A549 (cell line): ENCODE results near the gene NELFB. TPM values are rescaled to one million over a fixed set of nuclear protein-coding genes. Genes with fewer than 3 reads are reported as not detected.

Source experiments
- ATAC-seq, 2 experiments: fragments of 200-7000 bp in 1 of 2; fragments of >200 bp in 1 of 2; cut with Nextera tagmentation in 1 of 2; cut with Tn5 transposase in 1 of 2; 3 replicates each; pipeline versions ENCODE4 v1.8.0 to v1.9.1; 2018 to 2020; ENCODE audit warnings: mild to moderate bottlenecking in 1 of 2, moderate library complexity in 1 of 2
- CTCF ChIA-PET: fragments of 300-600 bp; sonication (Branson Sonifier 250); formaldehyde crosslinking; extraction: SDS; loops from one replicate; lab custom pipeline; 2021; ENCODE audit warnings: antibody characterized with exemption, inconsistent platforms; lab: Yijun Ruan, JAX
- POLR2A ChIA-PET: fragments of 350-600 bp; formaldehyde crosslinking; extraction: SDS; loops from one replicate; lab custom pipeline; 2021; ENCODE audit warnings: antibody characterized with exemption, inconsistent platforms; lab: Yijun Ruan, JAX
- DNase-seq, 2 experiments: peaks; one replicate each; pipeline versions ENCODE4 v3.0.0 to v3.0.0-alpha.2; 2011 to 2016; ENCODE audit warnings: low read depth in 1 of 2, low spot score in 1 of 2
- FAIRE-seq: peaks from 2 replicates; lab custom pipeline; 2011; peaks lifted over from hg19 to GRCh38; lab: Jason Lieb, UNC
- H3K27ac ChIP-seq, 2 experiments: fragments of >200 bp; sonication (Bioruptor Twin); formaldehyde crosslinking; 3 replicates each; pipeline ENCODE4 v1.5.1; 2016 to 2017
- H3K4me1 ChIP-seq: fragments of >200 bp; sonication (Bioruptor Twin); formaldehyde crosslinking; 3 replicates; pipeline ENCODE4 v1.6.1; 2016
- H3K4me2 ChIP-seq: fragments of >200 bp; sonication (Bioruptor Twin); formaldehyde crosslinking; 3 replicates; pipeline ENCODE4 v1.6.1; 2016
- H3K4me3 ChIP-seq: fragments of >200 bp; sonication (Bioruptor Twin); formaldehyde crosslinking; 3 replicates; pipeline ENCODE4 v1.5.1; 2016
- H3K9me3 ChIP-seq: fragments of >200 bp; sonication (Bioruptor Twin); formaldehyde crosslinking; 3 replicates; pipeline ENCODE4 v1.6.1; 2016
- CEBPB ChIP-seq, 2 experiments: fragments of >200 bp in 1 of 2; sonication (Bioruptor Twin) in 1 of 2; formaldehyde crosslinking in 1 of 2; IDR thresholded peaks; 2 replicates each; pipeline ENCODE4 v1.6.1; 2012 to 2016
- CHD4 ChIP-seq: fragments of 200-600 bp; sonication (generic); IDR thresholded peaks from 2 replicates; pipeline ENCODE4 v1.6.1; 2016; ENCODE audit warnings: antibody characterized with exemption, mild to moderate bottlenecking, borderline replicate concordance
- EHMT2 ChIP-seq: fragments of 200-600 bp; sonication (generic); IDR thresholded peaks from 2 replicates; pipeline ENCODE4 v1.6.1; 2016; ENCODE audit warnings: antibody characterized with exemption, low read depth, mild to moderate bottlenecking, moderate library complexity
- EP300 ChIP-seq, 2 experiments: fragments of >200 bp; sonication (Bioruptor Twin); formaldehyde crosslinking; IDR thresholded peaks; 2 replicates in 1 of 2; 3 replicates in 1 of 2; pipeline ENCODE4 v1.6.1; 2016 to 2017
- FOSB ChIP-seq: fragments of 250-450 bp; sonication (Bioruptor Pico); IDR thresholded peaks from 2 replicates; pipeline ENCODE4 v1.5.0; 2020; ENCODE audit warnings: mild to moderate bottlenecking, moderate library complexity
- FOXS1 ChIP-seq: fragments of 250-450 bp; sonication (Bioruptor Pico); IDR thresholded peaks from 2 replicates; pipeline ENCODE4 v1.5.0; 2020; ENCODE audit warnings: mild to moderate bottlenecking, moderate library complexity
- JUN ChIP-seq, 2 experiments: fragments of >200 bp; sonication (Bioruptor Twin); formaldehyde crosslinking; IDR thresholded peaks; 2 replicates in 1 of 2; 3 replicates in 1 of 2; pipeline ENCODE4 v1.6.1; 2016 to 2017
- KDM5A ChIP-seq: fragments of 200-600 bp; sonication (generic); IDR thresholded peaks from 2 replicates; pipeline ENCODE4 v1.6.1; 2016; ENCODE audit warnings: antibody characterized with exemption, mild to moderate bottlenecking
- MAFK ChIP-seq: fragments of 450-650 bp; IDR thresholded peaks from 2 replicates; pipeline ENCODE4 v1.6.1; 2014; ENCODE audit not compliant: partially characterized antibody
- NFE2L2 ChIP-seq: fragments of 150-350 bp; conservative IDR thresholded peaks from 2 replicates; pipeline ENCODE4 v1.6.1; 2014; ENCODE audit warnings: low read length
- NPAS2 ChIP-seq: fragments of 250-450 bp; sonication (Bioruptor Pico); IDR thresholded peaks from 2 replicates; pipeline ENCODE4 v1.8.0; 2022; ENCODE audit warnings: mild to moderate bottlenecking, moderate library complexity, borderline replicate concordance
- NR3C1 ChIP-seq: fragments of >200 bp; sonication (Bioruptor Twin); formaldehyde crosslinking; IDR thresholded peaks from 3 replicates; pipeline ENCODE4 v1.6.1; 2017
- RAD21 ChIP-seq, 2 experiments: fragments of >200 bp in 1 of 2; sonication (Bioruptor Twin) in 1 of 2; formaldehyde crosslinking in 1 of 2; IDR thresholded peaks in 1 of 2; conservative IDR thresholded peaks in 1 of 2; 2 replicates in 1 of 2; 3 replicates in 1 of 2; pipeline ENCODE4 v1.6.1; 2012 to 2018; ENCODE audit warnings: inconsistent platforms in 1 of 2
- RFX5 ChIP-seq: fragments of 450-650 bp; IDR thresholded peaks from 2 replicates; pipeline ENCODE4 v1.7.1; 2014; ENCODE audit warnings: antibody characterized with exemption, mild to moderate bottlenecking, moderate library complexity
- SMC3 ChIP-seq: fragments of >200 bp; sonication (Bioruptor Twin); formaldehyde crosslinking; IDR thresholded peaks from 3 replicates; pipeline ENCODE4 v1.6.1; 2018; ENCODE audit warnings: inconsistent platforms
- TP53 ChIP-seq: fragments of 250-450 bp; sonication (Bioruptor Pico); IDR thresholded peaks from 2 replicates; pipeline ENCODE4 v1.5.0; 2021; ENCODE audit warnings: mild to moderate bottlenecking, moderate library complexity
- ZC3H11A ChIP-seq: fragments of 450-650 bp; IDR thresholded peaks from 2 replicates; pipeline ENCODE4 v1.6.1; 2014; ENCODE audit warnings: antibody characterized with exemption, mild to moderate bottlenecking
- ZNF302 ChIP-seq: fragments of 250-450 bp; sonication (Bioruptor Pico); IDR thresholded peaks from 2 replicates; pipeline ENCODE4 v1.9.0; 2021; ENCODE audit warnings: inconsistent platforms, mild to moderate bottlenecking, moderate library complexity
- ZSCAN20 ChIP-seq: fragments of 250-450 bp; sonication (Bioruptor Pico); IDR thresholded peaks from 2 replicates; pipeline ENCODE4 v1.8.0; 2022; ENCODE audit warnings: mild to moderate bottlenecking, moderate library complexity
- WGBS: methylation state at CpG from one replicate; pipeline ENCODE4 v1.1.6; 2017; ENCODE audit errors: missing lambda C conversion rate; 5-methylcytosine and 5-hydroxymethylcytosine counted together
- polyA plus RNA-seq, 4 experiments: library from polyadenylated mRNA; depleted of rRNA in 3 of 4; stranded (reverse); fragments of >200 nt; fragmentation: RNase III in 1 of 4; extraction: RNeasy Plus Mini Kit Qiagen cat#74134 plus additional on column Dnase treatment in 1 of 4; gene quantifications; 2 replicates in 3 of 4; 3 replicates in 1 of 4; pipeline ENCODE4 v1.2.3, GENCODE V29; 2011 to 2017
- TF ChIP-seq, protein P1 (sequence below): fragments of 450-650 bp; IDR thresholded peaks from 2 replicates; pipeline ENCODE4 v1.6.1; 2014; ENCODE audit warnings: antibody characterized with exemption
- TF ChIP-seq, protein P2 (sequence below): IDR thresholded peaks from 2 replicates; pipeline ENCODE4 v1.6.1; 2012; ENCODE audit warnings: low read depth, borderline replicate concordance
- TF ChIP-seq, protein P3 (sequence below): fragments of >200 bp; sonication (Bioruptor Twin); formaldehyde crosslinking; IDR thresholded peaks from 3 replicates; pipeline ENCODE4 v1.6.1; 2016

The NELFB gene
- polyA plus RNA-seq, 2 of the 4 experiments (the other 2 are of a cell fraction): 31.8 to 45.3 TPM

GRCh38 chr9:137317021-137317717 lies 62.0 kb downstream of the NELFB start:
- Histone ChIP-seq H3K4me1 (peaks cover 21% of the 10 kb centered on the region), H3K4me3 (no peak overlapping the region), H3K4me2 (peak overlapping the region; percentile 98; the same call in 2 of the 3 replicates), H3K9me3 (no peaks in the 10 kb centered on the region), H3K27ac (peak overlapping the region; percentile 88 to 96)
- TF ChIP-seq ZNF302 (CRISPR knock-in tag) (no peak), RFX5 (no peak), NPAS2 (no peak), TP53 (CRISPR knock-in tag) (no peak), CHD4 (no peak), CEBPB (IDR thresholded peaks at IDR 0.05) (no peak), NR3C1 (no peak), EP300 (IDR thresholded peaks at IDR 0.05) (no peak), ZC3H11A (no peak), EHMT2 (no peak), FOSB (no peak), ZSCAN20 (CRISPR knock-in tag) (no peak), JUN (IDR thresholded peaks at IDR 0.05) (no peak), RAD21 (conservative IDR thresholded peaks at IDR 0.05 in 1 of 2, IDR thresholded peaks at IDR 0.05 in 1 of 2) (no peak), NFE2L2 (no peak)
- TF ChIP-seq, protein P1, sequence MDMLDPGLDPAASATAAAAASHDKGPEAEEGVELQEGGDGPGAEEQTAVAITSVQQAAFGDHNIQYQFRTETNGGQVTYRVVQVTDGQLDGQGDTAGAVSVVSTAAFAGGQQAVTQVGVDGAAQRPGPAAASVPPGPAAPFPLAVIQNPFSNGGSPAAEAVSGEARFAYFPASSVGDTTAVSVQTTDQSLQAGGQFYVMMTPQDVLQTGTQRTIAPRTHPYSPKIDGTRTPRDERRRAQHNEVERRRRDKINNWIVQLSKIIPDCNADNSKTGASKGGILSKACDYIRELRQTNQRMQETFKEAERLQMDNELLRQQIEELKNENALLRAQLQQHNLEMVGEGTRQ: no peak
- TF ChIP-seq, protein P2, sequence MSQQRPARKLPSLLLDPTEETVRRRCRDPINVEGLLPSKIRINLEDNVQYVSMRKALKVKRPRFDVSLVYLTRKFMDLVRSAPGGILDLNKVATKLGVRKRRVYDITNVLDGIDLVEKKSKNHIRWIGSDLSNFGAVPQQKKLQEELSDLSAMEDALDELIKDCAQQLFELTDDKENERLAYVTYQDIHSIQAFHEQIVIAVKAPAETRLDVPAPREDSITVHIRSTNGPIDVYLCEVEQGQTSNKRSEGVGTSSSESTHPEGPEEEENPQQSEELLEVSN: no peak
- TF ChIP-seq, protein P3, sequence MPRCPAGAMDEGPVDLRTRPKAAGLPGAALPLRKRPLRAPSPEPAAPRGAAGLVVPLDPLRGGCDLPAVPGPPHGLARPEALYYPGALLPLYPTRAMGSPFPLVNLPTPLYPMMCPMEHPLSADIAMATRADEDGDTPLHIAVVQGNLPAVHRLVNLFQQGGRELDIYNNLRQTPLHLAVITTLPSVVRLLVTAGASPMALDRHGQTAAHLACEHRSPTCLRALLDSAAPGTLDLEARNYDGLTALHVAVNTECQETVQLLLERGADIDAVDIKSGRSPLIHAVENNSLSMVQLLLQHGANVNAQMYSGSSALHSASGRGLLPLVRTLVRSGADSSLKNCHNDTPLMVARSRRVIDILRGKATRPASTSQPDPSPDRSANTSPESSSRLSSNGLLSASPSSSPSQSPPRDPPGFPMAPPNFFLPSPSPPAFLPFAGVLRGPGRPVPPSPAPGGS: no peak
- ATAC-seq (no peak), DNase-seq (no peak), FAIRE-seq (no peak)
- CTCF ChIA-PET: interaction anchor here (1.4 to 2.9 kb wide), 2 partner anchors 14 to 90 kb away, joined by 3 to 17 read pairs; partner anchors contain the start of gene NRARP
- POLR2A ChIA-PET: interaction anchor here (2.2 kb wide), 1 partner anchor 15 kb away, joined by 11 read pairs; the partner anchor contains the start of gene NRARP
- WGBS: 96% methylated on average over 14 of the region's 19 CpGs

DNA sequence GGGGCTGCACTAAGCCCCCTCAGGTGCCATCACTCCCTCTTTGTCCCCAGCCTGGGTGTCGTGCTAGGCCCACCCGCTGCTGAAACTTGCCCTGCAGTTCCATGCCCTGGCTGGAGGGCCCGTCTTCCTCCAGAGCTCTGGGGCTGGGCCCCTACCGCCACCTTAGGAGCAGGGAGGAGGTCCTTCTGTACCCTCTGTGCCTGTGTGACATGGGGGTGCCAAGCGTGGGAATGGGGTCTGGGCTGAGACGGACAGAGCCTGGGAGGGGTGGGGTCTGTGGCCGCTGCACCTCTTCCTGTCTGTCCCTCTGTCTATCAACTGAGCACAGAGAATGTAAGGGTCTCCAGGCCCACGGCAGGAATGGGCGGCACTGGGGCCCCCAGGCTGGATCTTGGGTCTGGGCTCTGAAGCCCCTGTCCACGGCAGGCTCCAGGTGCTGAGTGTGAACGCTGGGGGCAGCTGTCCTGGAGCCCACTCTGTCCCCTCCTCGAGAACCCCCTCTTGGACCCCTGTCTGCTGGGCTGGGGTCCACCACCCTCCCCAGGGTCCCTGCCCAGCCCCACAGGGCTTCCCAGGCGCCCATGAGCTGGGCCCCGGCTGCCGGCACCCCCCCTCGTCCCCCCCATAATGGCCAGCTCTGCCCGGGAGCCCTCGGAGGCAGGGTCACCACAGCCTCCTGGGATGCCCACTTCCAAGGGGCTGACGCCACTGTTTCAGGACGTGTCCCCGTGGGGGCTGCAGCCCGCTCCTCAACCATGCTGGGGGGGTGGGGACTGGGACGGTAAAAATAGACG lies 62.8 kb downstream of the NELFB start:
- H3K4me1 ChIP-seq: peaks cover 20% of the 10 kb centered on the region
- H3K4me2 ChIP-seq: no peak overlapping the region
- peak overlapping the region in 1 of 2 experiments; percentile 96; a peak in 3 of 6 replicates for H3K27ac ChIP-seq
- CTCF ChIA-PET: interaction anchor here (1.1 to 2.9 kb wide), 2 partner anchors 15 to 31 kb away, joined by 3 to 17 read pairs; partner anchors contain the start of gene NRARP
- no peaks in the 10 kb centered on the region for H3K9me3 ChIP-seq
- H3K4me3 ChIP-seq: no peak overlapping the region
- DNase-seq (peak in 1 of 2 experiments; percentile 13), FAIRE-seq (no peak), ATAC-seq (no peak)
- no peak for TF ChIP-seq SMC3
- TF ChIP-seq RAD21 (conservative IDR thresholded peaks at IDR 0.05 in 1 of 2, IDR thresholded peaks at IDR 0.05 in 1 of 2): no peak
- TF ChIP-seq TP53 (CRISPR knock-in tag): no peak
- TF ChIP-seq MAFK: no peak
- no peak for TF ChIP-seq FOXS1
- TF ChIP-seq KDM5A: no peak
- POLR2A ChIA-PET: interaction anchor here (1.7 kb wide), 1 partner anchor 16 kb away, joined by 4 read pairs; the partner anchor contains the start of gene NRARP
- WGBS: 89% methylated on average over 14 of the region's 24 CpGs
